Mesenchymal stem cell (in vitro differentiated cells and primary cell): ENCODE data around the gene MYL6.

Experiments
- DNase-seq: peaks from one replicate; pipeline ENCODE4 v3.0.0-alpha.2; 2013
- H2AFZ ChIP-seq: one replicate; pipeline ENCODE4 v1.6.1; 2013; ENCODE audit warnings: low read depth, mild to moderate bottlenecking, control low read depth, inconsistent platforms, low read length, moderate library complexity
- H2AK5ac ChIP-seq: 2 replicates; pipeline ENCODE4 v1.6.1; 2013; ENCODE audit warnings: low read length, moderate library complexity, mild to moderate bottlenecking, inconsistent platforms; ENCODE audit not compliant: severe bottlenecking
- H2BK120ac ChIP-seq: one replicate; pipeline ENCODE4 v1.6.1; 2013; ENCODE audit warnings: low read depth, mild to moderate bottlenecking, inconsistent platforms, low read length, moderate library complexity
- H2BK12ac ChIP-seq, 2 experiments: one replicate each; pipeline ENCODE4 v1.6.1; 2013; ENCODE audit warnings: inconsistent platforms in 2 of 2, low read length in 2 of 2, mild to moderate bottlenecking in 2 of 2, moderate library complexity in 2 of 2, control low read depth in 1 of 2
- H2BK15ac ChIP-seq: one replicate; pipeline ENCODE4 v1.6.1; 2013; ENCODE audit warnings: mild to moderate bottlenecking, low read depth, inconsistent platforms; ENCODE audit not compliant: poor library complexity, severe bottlenecking
- H2BK5ac ChIP-seq: 2 replicates; pipeline ENCODE4 v1.6.1; 2013; ENCODE audit warnings: low read depth, mild to moderate bottlenecking, low read length, control low read depth, inconsistent platforms; ENCODE audit not compliant: poor library complexity, severe bottlenecking
- H3K14ac ChIP-seq, 2 experiments: one replicate each; pipeline ENCODE4 v1.6.1; 2013; ENCODE audit warnings: inconsistent platforms in 2 of 2, low read length in 2 of 2, control low read depth in 1 of 2, mild to moderate bottlenecking in 1 of 2, moderate library complexity in 1 of 2
- H3K18ac ChIP-seq, 2 experiments: one replicate each; pipeline ENCODE4 v1.6.1; 2013; ENCODE audit warnings: inconsistent platforms in 2 of 2, low read length in 2 of 2, control low read depth in 1 of 2, low read depth in 1 of 2, mild to moderate bottlenecking in 1 of 2
- H3K23ac ChIP-seq, 2 experiments: one replicate each; pipeline ENCODE4 v1.6.1; 2013; ENCODE audit warnings: inconsistent platforms in 2 of 2, low read length in 2 of 2, mild to moderate bottlenecking in 2 of 2, moderate library complexity in 2 of 2, control low read depth in 1 of 2
- H3K27ac ChIP-seq: 2 replicates; pipeline ENCODE4 v1.5.1; 2013; ENCODE audit warnings: mild to moderate bottlenecking, moderate library complexity, low read length, control low read depth, inconsistent platforms; ENCODE audit not compliant: poor library complexity, severe bottlenecking
- H3K27me3 ChIP-seq, 2 experiments: 2 replicates each; pipeline versions ENCODE4 v1.6.1 to v1.7.0; 2013; ENCODE audit warnings: low read length in 2 of 2, mild to moderate bottlenecking in 2 of 2, moderate library complexity in 2 of 2, control low read depth in 1 of 2, inconsistent platforms in 1 of 2; ENCODE audit not compliant: control insufficient read depth in 1 of 2, insufficient read depth in 1 of 2
- H3K36me3 ChIP-seq, 2 experiments: 2 replicates each; pipeline versions ENCODE4 v1.6.1 to v1.7.0; 2013; ENCODE audit warnings: low read length in 2 of 2, control low read depth in 1 of 2, inconsistent platforms in 1 of 2, low read depth in 1 of 2, mild to moderate bottlenecking in 1 of 2; ENCODE audit not compliant: insufficient read depth in 2 of 2, control insufficient read depth in 1 of 2
- H3K4ac ChIP-seq, 2 experiments: one replicate each; pipeline ENCODE4 v1.6.1; 2013; ENCODE audit warnings: inconsistent platforms in 2 of 2, low read length in 2 of 2, mild to moderate bottlenecking in 2 of 2, moderate library complexity in 2 of 2, control low read depth in 1 of 2, low read depth in 1 of 2
- H3K4me1 ChIP-seq: 2 replicates; pipeline ENCODE4 v1.6.1; 2013; ENCODE audit warnings: low read depth, low read length, control low read depth; ENCODE audit not compliant: control insufficient read depth, insufficient read depth
- H3K4me2 ChIP-seq: 2 replicates; pipeline ENCODE4 v1.6.1; 2013; ENCODE audit warnings: low read length, mild to moderate bottlenecking, inconsistent platforms; ENCODE audit not compliant: poor library complexity, severe bottlenecking
- H3K4me3 ChIP-seq, 2 experiments: 2 replicates each; pipeline versions ENCODE4 v1.5.1 to v1.7.0; 2013; ENCODE audit warnings: low read length in 2 of 2, mild to moderate bottlenecking in 2 of 2, control low read depth in 1 of 2, low read depth in 1 of 2; ENCODE audit not compliant: insufficient read depth in 1 of 2
- H3K79me1 ChIP-seq: replicated peaks from 2 replicates; pipeline ENCODE4 v1.6.1; 2013; ENCODE audit warnings: mild to moderate bottlenecking, control low read depth, low read length, inconsistent platforms; ENCODE audit not compliant: poor library complexity, severe bottlenecking
- H3K9ac ChIP-seq: 2 replicates; pipeline ENCODE4 v1.7.0; 2013; ENCODE audit warnings: mild to moderate bottlenecking, low read length, moderate library complexity
- H3K9me3 ChIP-seq: 2 replicates; pipeline ENCODE4 v1.7.0; 2013; ENCODE audit warnings: mild to moderate bottlenecking, low read length; ENCODE audit not compliant: control insufficient read depth
- H4K8ac ChIP-seq: one replicate; pipeline ENCODE4 v1.6.1; 2013; ENCODE audit warnings: inconsistent platforms, mild to moderate bottlenecking, low read length, moderate library complexity
- H4K91ac ChIP-seq: one replicate; pipeline ENCODE4 v1.6.1; 2013; ENCODE audit warnings: mild to moderate bottlenecking, low read length, inconsistent platforms
- WGBS: methylation state at CpG from one replicate; pipeline ENCODE4 v1.1.7; 2013; ENCODE audit warnings: mixed read lengths; 5-methylcytosine and 5-hydroxymethylcytosine counted together

The MYL6 gene

GRCh38 chr12:56188778-56189098 is 30.6 kb downstream of the MYL6 start:
- H4K8ac ChIP-seq: no peak overlapping the region
- H2BK120ac ChIP-seq: peak overlapping the region; percentile 8
- no peaks in the 10 kb centered on the region for H3K9me3 ChIP-seq
- H3K79me1 ChIP-seq: peaks cover 8% of the 10 kb centered on the region
- H3K36me3 ChIP-seq: peaks cover 8 to 28% of the 10 kb centered on the region in 2 experiments
- H3K18ac ChIP-seq: peak overlapping the region in 1 of 2 experiments; percentile 75
- no peak for DNase-seq
- peak overlapping the region in 1 of 2 experiments; percentile 91 for H3K23ac ChIP-seq
- peak overlapping the region; percentile 90 for H3K9ac ChIP-seq
- no peak overlapping the region for H2BK15ac ChIP-seq
- peak overlapping the region; percentile 91 for H3K4me2 ChIP-seq
- H2BK5ac ChIP-seq: no peak overlapping the region
- no peak overlapping the region for H2AFZ ChIP-seq
- no peak overlapping the region for H4K91ac ChIP-seq
- peak overlapping the region in 1 of 2 experiments; percentile 97 for H3K4ac ChIP-seq
- no peaks in the 10 kb centered on the region for H3K27me3 ChIP-seq
- H3K27ac ChIP-seq: peak overlapping the region; percentile 45
- H2AK5ac ChIP-seq: peak overlapping the region; percentile 9
- no peak overlapping the region for H2BK12ac ChIP-seq
- H3K14ac ChIP-seq: peak overlapping the region; percentile 45 to 93
- peak overlapping the region; percentile 79 to 93 for H3K4me3 ChIP-seq
- peaks cover 6% of the 10 kb centered on the region for H3K4me1 ChIP-seq
- whole genome bisulfite sequencing: 1% methylated on average over 13 of the region's 17 CpGs

- Histone ChIP-seq H2BK15ac (peak within 1 kb of the TSS; percentile 99), H3K18ac (peak within 1 kb of the TSS; percentile 93 to 94), H3K14ac (peak within 1 kb of the TSS; percentile 45 to 93), H3K4ac (peak within 1 kb of the TSS; percentile 64 to 97), H3K27me3 (no peaks in the 10 kb centered on the region), H2AFZ (peak within 1 kb of the TSS; percentile 66), H2BK120ac (peak within 1 kb of the TSS; percentile 77), H3K4me3 (peak within 1 kb of the TSS; percentile 79 to 96), H3K4me1 (peaks cover 6% of the 10 kb centered on the region), H3K9ac (peak within 1 kb of the TSS; percentile 92), H3K23ac (peak within 1 kb of the TSS in 1 of 2 experiments; percentile 91), H3K36me3 (peaks cover 4 to 22% of the 10 kb centered on the region in 2 experiments), H2BK5ac (no peak within 1 kb of the TSS), H4K91ac (peak within 1 kb of the TSS; percentile 95), H2AK5ac (peak within 1 kb of the TSS; percentile 9), H4K8ac (peak within 1 kb of the TSS; percentile 98), H3K9me3 (no peaks in the 10 kb centered on the region), H3K27ac (peak within 1 kb of the TSS; percentile 89), H3K4me2 (peak within 1 kb of the TSS; percentile 91), H3K79me1 (peaks cover 6% of the 10 kb centered on the region), H2BK12ac (peak within 1 kb of the TSS; percentile 45 to 89)
- DNase-seq: peak; percentile 89
- WGBS: under 1% methylated on average over 53 of the region's 93 CpGs
Measured at GRCh38 chr12:56189099-56189917, 31.1 kb downstream of the MYL6 start, which contains the start of gene SMARCC2. TSS of gene SMARCC2 (minus strand) at chr12:56189483. CDS start at chr12:56189461, 22 bp downstream.

GRCh38 chr12:56189918-56190694 is 31.9 kb downstream of the MYL6 start:
- H4K91ac ChIP-seq: peak overlapping the region; percentile 95
- peak overlapping the region; percentile 45 to 89 for H2BK12ac ChIP-seq
- peak overlapping the region; percentile 21 to 46 for H3K4ac ChIP-seq
- peak overlapping the region; percentile 77 for H2BK120ac ChIP-seq
- peak overlapping the region; percentile 86 to 94 for H3K18ac ChIP-seq
- no peaks in the 10 kb centered on the region for H3K9me3 ChIP-seq
- H3K23ac ChIP-seq: no peak overlapping the region
- no peak overlapping the region for H2AK5ac ChIP-seq
- H3K27me3 ChIP-seq: no peaks in the 10 kb centered on the region
- peaks cover 2% of the 10 kb centered on the region for H3K79me1 ChIP-seq
- peak overlapping the region; percentile 89 for H3K27ac ChIP-seq
- peaks cover 6% of the 10 kb centered on the region for H3K4me1 ChIP-seq
- peak overlapping the region; percentile 98 for H4K8ac ChIP-seq
- H3K4me2 ChIP-seq: peak overlapping the region; percentile 73
- no peak overlapping the region for H2BK5ac ChIP-seq
- peak; percentile 88 for DNase-seq
- H2BK15ac ChIP-seq: peak overlapping the region; percentile 86
- H3K36me3 ChIP-seq: peaks cover under 1 to 14% of the 10 kb centered on the region in 2 experiments
- no peak overlapping the region for H3K14ac ChIP-seq
- 4% methylated on average over 25 of the region's 42 CpGs for WGBS
- peak overlapping the region; percentile 92 for H3K9ac ChIP-seq
- peak overlapping the region; percentile 73 to 96 for H3K4me3 ChIP-seq
- H2AFZ ChIP-seq: peak overlapping the region; percentile 66
